Measurements from ENCODE around the gene MVP.
A peak's percentile ranks its signal among the peaks of the same experiment; 100 is the strongest.
"Not testable (repeated sequence)": the region's sequence is repeated elsewhere in the genome, so short reads cannot be mapped to it uniquely, and the experiment has no call there.

The MVP gene

GRCh38 chr16:29844575-29845331 is 24.5 kb downstream of the MVP start:
- no peak for DNase-seq

- DNase-seq: no peak
These were observed 25.4 kb downstream of the MVP start for GRCh38 chr16:29845656-29846055.

- DNase-seq: peak; percentile 60
These were observed 28.4 kb downstream of the MVP start for GRCh38 chr16:29848420-29849297.

GRCh38 chr16:29849505-29849904 is 29.2 kb downstream of the MVP start:
- DNase-seq: no peak

- DNase-seq: no peak
These were observed 30.7 kb downstream of the MVP start for GRCh38 chr16:29850998-29851397.

GRCh38 chr16:29852654-29853053 is 32.4 kb downstream of the MVP start:
- DNase-seq: no peak

- DNase-seq: no peak
These were observed 34.3 kb downstream of the MVP start for GRCh38 chr16:29854520-29855100.

- DNase-seq: peak; percentile 10
These were observed 37.0 kb downstream of the MVP start for GRCh38 chr16:29857133-29857760.

GRCh38 chr16:29858149-29858849 is 38.0 kb downstream of the MVP start:
- no peak for DNase-seq

- no peak for DNase-seq
These were observed 38.7 kb downstream of the MVP start for GRCh38 chr16:29858974-29859373.

GRCh38 chr16:29860218-29860617 is 40.0 kb downstream of the MVP start:
- no peak for DNase-seq

GRCh38 chr16:29862383-29862883 is 42.2 kb downstream of the MVP start:
- no peak for DNase-seq

- DNase-seq: peak; percentile 91
These were observed 42.8 kb downstream of the MVP start, which contains the start of gene CDIPT for GRCh38 chr16:29862884-29863668. Gene CDIPT, minus strand, starts transcription at chr16:29863226. Its CDS starts 369 bp downstream, at chr16:29862857.

- no peak for DNase-seq
These were observed 43.4 kb downstream of the MVP start for GRCh38 chr16:29863669-29863984.

- DNase-seq: no peak
These were observed 43.9 kb downstream of the MVP start for GRCh38 chr16:29864205-29864604.

GRCh38 chr16:29868396-29869009 is 48.2 kb downstream of the MVP start:
- no peak for DNase-seq

GRCh38 chr16:29869067-29869466 is 48.8 kb downstream of the MVP start:
- DNase-seq: not testable (repeated sequence)

- DNase-seq: no peak
These were observed 51.7 kb downstream of the MVP start for GRCh38 chr16:29871822-29872546.

- no peak for DNase-seq
These were observed 53.1 kb downstream of the MVP start for GRCh38 chr16:29873319-29873718.

GRCh38 chr16:29875206-29875605 is 54.9 kb downstream of the MVP start:
- DNase-seq: no peak
